Uterus (tissue), 4 donors: ENCODE data around the gene TPM2. TPM values are rescaled to one million over a fixed set of nuclear protein-coding genes. Genes with fewer than 3 reads are reported as not detected.

Source experiments
- DNase-seq, 2 donors: peaks; one replicate each; pipeline ENCODE4 v3.0.0-alpha.2; 2019 to 2020
- H3K27ac ChIP-seq, 2 donors: fragments of 200-600 bp; sonication (generic); 1 replicate in 1 of 2; 2 replicates in 1 of 2; pipeline ENCODE4 v1.5.1; 2016 to 2018
- H3K27me3 ChIP-seq, 2 donors: fragments of 200-600 bp; sonication (generic); one replicate each; pipeline ENCODE4 v1.5.1; 2018 to 2019; ENCODE audit warnings: control low read depth in 1 of 2
- H3K36me3 ChIP-seq, 2 donors: fragments of 200-600 bp; sonication (generic); one replicate each; pipeline ENCODE4 v1.5.1; 2019; ENCODE audit warnings: control low read depth in 1 of 2
- H3K4me1 ChIP-seq, 2 donors: fragments of 200-600 bp; sonication (generic); one replicate each; pipeline ENCODE4 v1.5.1; 2018 to 2019; ENCODE audit warnings: control low read depth in 1 of 2
- H3K4me3 ChIP-seq, 2 donors: fragments of 200-600 bp; sonication (generic); 1 replicate in 1 of 2; 2 replicates in 1 of 2; pipeline ENCODE4 v1.5.1; 2018 to 2019; ENCODE audit warnings: mild to moderate bottlenecking in 1 of 2
- H3K9me3 ChIP-seq, 2 donors: fragments of 200-600 bp; sonication (generic); one replicate each; pipeline ENCODE4 v1.5.1; 2019; ENCODE audit warnings: control low read depth in 1 of 2
- CTCF ChIP-seq, 4 experiments: fragments of 200-600 bp in 2 of 4; fragments of 450-650 bp in 2 of 4; sonication (generic) in 2 of 4; IDR thresholded peaks; one replicate each; pipeline ENCODE4 v1.5.1; 2016 to 2019; ENCODE audit warnings: antibody characterized with exemption in 4 of 4, mild to moderate bottlenecking in 2 of 4, moderate library complexity in 1 of 4
- POLR2A ChIP-seq, 2 donors: fragments of 450-650 bp; IDR thresholded peaks; one replicate each; pipeline ENCODE4 v1.6.1; 2016; ENCODE audit warnings: antibody characterized with exemption in 2 of 2, mild to moderate bottlenecking in 1 of 2, moderate library complexity in 1 of 2
- intact Hi-C: fragments of 100-400 bp; cut with DNase I; formaldehyde crosslinking; loops from one replicate; pipeline ENCODE4 v1.15.1; 2023; ENCODE audit warnings: low total_unique reads
- total RNA-seq, 4 donors: library from RNA; depleted of rRNA in 3 of 4; stranded (reverse); fragments of >200 nt in 3 of 4; gene quantifications; one replicate each; pipeline versions ENCODE4 v1.1.0 to v1.2.4, GENCODE V29; 2014 to 2023
- donor health status: DM: yes; HTN: yes; CAD: no.

TPM2 gene
- total RNA-seq, 4 donors from 2014 or later: 491 to 2,682 (median 829) TPM

GRCh38 chr9:35656831-35657545 lies 32.7 kb downstream of the TPM2 start:
- Histone ChIP-seq H3K4me1 (peaks cover 0 to 6% of the 10 kb centered on the region in 2 donors), H3K9me3 (no peaks in the 10 kb centered on the region), H3K36me3 (no peaks in the 10 kb centered on the region), H3K4me3 (peak overlapping the region; percentile 31 to 100), H3K27ac (peak overlapping the region; percentile 96 to 99), H3K27me3 (no peaks in the 10 kb centered on the region)
- intact Hi-C loops: loop anchor here (5.0 kb wide), 1 partner anchor 75 kb away; the partner anchor contains the start of genes CREB3 and TLN1
- peak in 1 of 2 donors; percentile 33 for DNase-seq
- TF ChIP-seq POLR2A (IDR thresholded peaks at IDR 0.05) (no peak), CTCF (IDR thresholded peaks at IDR 0.05) (no peak)

DNA sequence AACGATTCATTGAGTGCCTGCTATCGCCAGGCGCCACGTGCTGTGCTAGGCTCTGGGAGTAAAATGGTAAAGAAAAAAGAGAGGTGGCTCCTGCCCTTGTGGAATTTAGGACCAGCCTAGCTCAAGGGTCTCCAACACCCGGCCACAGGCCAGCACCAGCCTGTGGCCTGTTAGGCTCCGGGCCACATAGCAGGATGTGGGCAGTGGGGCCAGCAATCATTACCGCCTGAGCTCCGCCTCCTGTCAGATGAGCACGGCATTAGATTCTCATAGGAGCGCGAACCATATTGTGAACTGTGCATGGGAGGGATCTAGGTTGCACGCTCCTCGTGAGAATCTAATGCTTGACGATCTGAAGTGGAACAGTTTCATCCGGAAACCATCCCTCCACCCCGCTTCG lies 33.4 kb downstream of the TPM2 start:
- Histone ChIP-seq H3K4me1 (peaks cover 0 to 6% of the 10 kb centered on the region in 2 donors), H3K4me3 (no peak overlapping the region), H3K9me3 (no peaks in the 10 kb centered on the region), H3K27me3 (no peaks in the 10 kb centered on the region), H3K36me3 (no peaks in the 10 kb centered on the region), H3K27ac (peak overlapping the region; percentile 96 to 99)
- intact Hi-C loops: loop anchor here (5.0 kb wide), 1 partner anchor 76 kb away; the partner anchor contains the start of genes CREB3 and TLN1
- DNase-seq: no peak
- TF ChIP-seq POLR2A (IDR thresholded peaks at IDR 0.05) (no peak), CTCF (IDR thresholded peaks at IDR 0.05) (no peak)

DNA sequence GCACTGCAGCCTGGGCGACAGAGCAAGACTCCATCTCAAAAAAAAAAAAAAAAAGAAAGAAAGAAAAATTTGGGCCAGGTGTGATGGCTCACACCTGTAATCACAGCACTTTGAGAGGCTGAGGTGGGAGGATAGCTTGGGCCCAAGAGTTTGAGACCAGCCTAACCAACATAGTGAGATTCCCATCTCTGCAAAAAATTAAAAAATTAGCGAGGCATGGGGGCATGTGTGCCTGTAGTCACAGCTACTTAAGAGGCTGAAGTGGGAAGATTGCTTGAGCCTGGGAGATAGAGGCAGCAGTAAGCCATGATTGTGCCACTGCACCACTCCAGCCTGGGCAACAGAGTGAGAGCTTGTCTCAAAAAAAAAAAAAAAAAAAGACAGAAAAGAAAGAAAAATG lies 36.1 kb downstream of the TPM2 start:
- Histone ChIP-seq H3K9me3 (no peaks in the 10 kb centered on the region), H3K4me1 (no peaks in the 10 kb centered on the region), H3K36me3 (no peaks in the 10 kb centered on the region), H3K27me3 (no peaks in the 10 kb centered on the region), H3K27ac (no peak overlapping the region), H3K4me3 (no peak overlapping the region)
- intact Hi-C loops: no loop called here
- DNase-seq: peak in 1 of 2 donors; percentile 0
- TF ChIP-seq CTCF (IDR thresholded peaks at IDR 0.05): no peak
- no peak for TF ChIP-seq POLR2A (IDR thresholded peaks at IDR 0.05)

DNA sequence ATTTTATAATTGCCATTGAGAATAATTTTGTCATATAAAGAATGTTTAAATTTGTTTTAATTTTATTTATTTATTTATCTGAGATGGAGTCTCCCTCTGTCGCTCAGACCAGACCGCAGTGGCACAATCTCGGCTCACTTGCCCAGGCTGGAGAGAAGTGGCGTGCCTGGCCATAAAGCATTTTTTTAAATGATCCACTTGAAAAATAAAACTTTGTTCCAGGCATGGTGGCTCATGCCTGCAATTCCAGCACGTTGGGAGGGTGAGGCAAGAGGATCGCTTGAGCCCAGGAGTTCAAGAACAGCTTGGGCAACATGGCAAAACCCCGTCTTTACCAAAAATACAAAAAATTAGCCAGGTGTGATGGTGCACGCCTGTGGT lies 36.9 kb downstream of the TPM2 start:
- H3K27ac ChIP-seq: no peak overlapping the region
- no peaks in the 10 kb centered on the region for H3K4me1 ChIP-seq
- DNase-seq: no peak
- H3K4me3 ChIP-seq: no peak overlapping the region
- intact Hi-C loops: no loop called here
- no peaks in the 10 kb centered on the region for H3K36me3 ChIP-seq
- TF ChIP-seq CTCF (IDR thresholded peaks at IDR 0.05): no peak
- no peak for TF ChIP-seq POLR2A (IDR thresholded peaks at IDR 0.05)
- H3K9me3 ChIP-seq: no peaks in the 10 kb centered on the region
- no peaks in the 10 kb centered on the region for H3K27me3 ChIP-seq

GRCh38 chr9:35651956-35652828 lies 37.5 kb downstream of the TPM2 start:
- Histone ChIP-seq H3K27ac (no peak overlapping the region), H3K4me1 (no peaks in the 10 kb centered on the region), H3K9me3 (no peaks in the 10 kb centered on the region), H3K36me3 (no peaks in the 10 kb centered on the region), H3K27me3 (no peaks in the 10 kb centered on the region), H3K4me3 (no peak overlapping the region)
- no peak for DNase-seq
- no peak for TF ChIP-seq POLR2A (IDR thresholded peaks at IDR 0.05)
- no peak for TF ChIP-seq CTCF (IDR thresholded peaks at IDR 0.05)
- intact Hi-C loops: no loop called here
